CD4-positive, alpha-beta T cell treated with Interleukin-10 for 1 hour (primary cell): ENCODE data around the gene C10orf67.
"Not testable (repeated sequence)": the region's sequence is repeated elsewhere in the genome, so short reads cannot be mapped to it uniquely, and the experiment has no call there.

Experiments
- DNase-seq: peaks from one replicate; pipeline ENCODE4 v3.0.0-alpha.2; 2020

Gene C10orf67

DNA sequence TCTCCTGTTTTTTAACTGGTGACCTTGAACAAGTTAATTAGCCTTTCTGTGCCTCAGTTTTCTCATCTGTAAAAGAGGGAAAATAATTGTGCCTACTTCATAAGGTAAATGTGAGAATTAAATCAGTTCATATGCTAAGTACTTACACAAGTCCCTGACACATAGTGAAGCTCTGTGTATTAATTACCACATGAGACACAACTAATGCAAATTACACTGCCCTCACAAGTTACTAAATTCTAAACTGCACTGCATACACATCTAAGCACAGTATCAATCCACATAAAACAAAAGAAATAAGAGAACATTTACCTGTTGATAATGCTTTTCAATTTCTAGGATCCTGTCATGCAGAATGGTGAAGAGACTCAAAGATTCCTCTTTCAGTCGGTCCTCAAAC, 22.5 kb downstream of the C10orf67 start:
- DNase-seq, result no peak

GRCh38 chr10:23319835-23320234, 24.8 kb downstream of the C10orf67 start:
- DNase-seq, result no peak

DNA sequence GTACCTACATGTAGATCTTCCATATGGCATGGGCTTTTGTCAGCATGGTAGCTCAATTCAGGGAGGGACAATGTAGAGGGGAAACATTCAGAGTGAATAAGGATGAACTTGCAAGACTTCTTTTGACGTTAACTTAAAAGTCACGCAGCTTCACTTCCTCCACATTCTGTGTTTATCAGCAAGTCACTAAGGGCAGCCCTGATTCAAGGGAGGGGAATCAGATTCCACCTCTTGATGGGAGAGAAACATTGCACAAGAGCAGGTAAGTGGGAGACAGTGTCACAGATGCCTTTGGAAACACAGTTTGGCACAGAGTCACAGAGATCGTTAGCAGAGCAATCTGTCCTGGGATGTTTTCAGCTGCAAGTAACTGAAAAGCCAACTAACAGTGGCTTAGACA, 26.2 kb downstream of the C10orf67 start:
- no peak for DNase-seq

DNA sequence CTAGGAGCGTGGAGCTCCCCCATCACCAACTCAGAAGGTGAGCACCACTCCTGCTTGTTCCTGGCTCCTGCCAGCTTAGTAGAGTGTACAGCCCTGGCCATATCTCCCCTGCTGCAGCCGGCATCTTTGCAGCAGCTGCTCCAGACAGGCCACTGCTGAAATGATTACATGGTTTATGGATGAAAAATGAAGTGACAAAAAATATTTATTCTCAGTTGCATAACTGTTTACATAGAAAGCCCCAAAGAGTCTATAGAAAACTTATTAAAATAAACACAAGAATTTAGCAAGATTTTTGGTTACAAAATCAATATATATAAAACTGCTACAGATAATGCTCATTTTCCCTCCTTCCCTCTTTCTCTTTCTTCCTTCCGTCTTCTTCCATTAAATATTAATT, 27.2 kb downstream of the C10orf67 start:
- DNase-seq, result no peak

DNA sequence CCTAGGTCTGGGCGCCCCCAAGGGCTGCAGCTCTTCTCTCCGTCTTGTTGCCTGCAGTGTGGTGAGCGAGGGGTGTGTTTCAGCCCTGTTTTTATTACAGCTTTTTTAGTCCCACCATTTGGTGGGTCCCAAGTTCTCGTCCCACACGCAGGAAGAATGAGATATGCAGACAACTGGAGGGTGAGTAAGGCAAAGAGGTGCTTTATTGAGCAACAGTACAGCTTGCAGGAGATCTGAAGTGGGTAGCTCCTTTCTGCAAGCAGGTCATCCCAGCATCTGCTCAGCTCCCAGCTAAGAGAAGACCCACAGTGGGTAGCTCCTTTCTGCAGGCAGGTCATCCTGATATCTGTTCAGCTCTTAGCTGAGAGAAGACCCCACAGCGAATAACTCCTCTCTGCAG, 28.2 kb downstream of the C10orf67 start:
- DNase-seq, result no peak

DNA sequence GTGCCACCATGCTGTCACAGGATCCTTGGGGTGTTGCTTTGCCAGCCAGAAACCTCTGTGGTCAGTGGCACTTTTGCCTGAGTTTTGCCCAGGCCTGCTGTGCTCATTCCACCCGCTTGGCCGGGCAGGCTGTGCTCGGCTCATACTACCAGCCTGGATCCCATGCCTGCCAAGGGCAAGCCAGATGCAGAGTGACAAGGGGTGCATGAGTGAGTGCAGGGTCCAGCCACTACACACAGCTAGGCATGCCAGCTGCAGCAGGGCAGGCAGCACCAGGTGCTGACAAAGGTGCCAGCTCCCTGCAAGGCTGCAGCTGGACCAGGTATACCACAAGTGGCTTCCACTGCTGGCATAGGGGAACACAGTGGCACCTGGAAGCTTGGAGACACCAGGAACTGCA, 28.6 kb downstream of the C10orf67 start:
- DNase-seq, result no peak

DNA sequence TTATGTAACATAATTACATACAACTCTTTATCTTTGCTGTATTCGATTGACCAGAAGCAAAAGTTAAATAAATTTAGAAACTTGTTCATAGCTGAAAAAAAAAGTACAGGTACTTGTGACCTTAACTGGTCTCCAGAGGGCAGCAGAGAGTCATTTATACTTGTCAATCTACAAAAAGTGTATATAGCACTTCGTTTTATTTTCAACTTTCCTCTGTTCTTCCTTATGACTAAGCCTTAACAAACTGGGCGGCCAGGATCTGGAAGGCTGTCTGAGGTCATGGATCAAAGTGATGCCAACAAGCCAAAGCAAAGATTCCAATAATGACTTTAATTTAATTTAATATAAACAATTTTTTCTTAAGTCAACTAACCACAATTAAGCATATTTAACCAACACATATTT, 29.8 kb downstream of the C10orf67 start:
- peak; percentile 69 for DNase-seq

GRCh38 chr10:23311034-23311433, 33.6 kb downstream of the C10orf67 start:
- no peak for DNase-seq

GRCh38 chr10:23310404-23310803, 34.2 kb downstream of the C10orf67 start:
- DNase-seq, result no peak

- DNase-seq, result not testable (repeated sequence)
Measured at GRCh38 chr10:23299961-23300360, 44.6 kb downstream of the C10orf67 start.

DNA sequence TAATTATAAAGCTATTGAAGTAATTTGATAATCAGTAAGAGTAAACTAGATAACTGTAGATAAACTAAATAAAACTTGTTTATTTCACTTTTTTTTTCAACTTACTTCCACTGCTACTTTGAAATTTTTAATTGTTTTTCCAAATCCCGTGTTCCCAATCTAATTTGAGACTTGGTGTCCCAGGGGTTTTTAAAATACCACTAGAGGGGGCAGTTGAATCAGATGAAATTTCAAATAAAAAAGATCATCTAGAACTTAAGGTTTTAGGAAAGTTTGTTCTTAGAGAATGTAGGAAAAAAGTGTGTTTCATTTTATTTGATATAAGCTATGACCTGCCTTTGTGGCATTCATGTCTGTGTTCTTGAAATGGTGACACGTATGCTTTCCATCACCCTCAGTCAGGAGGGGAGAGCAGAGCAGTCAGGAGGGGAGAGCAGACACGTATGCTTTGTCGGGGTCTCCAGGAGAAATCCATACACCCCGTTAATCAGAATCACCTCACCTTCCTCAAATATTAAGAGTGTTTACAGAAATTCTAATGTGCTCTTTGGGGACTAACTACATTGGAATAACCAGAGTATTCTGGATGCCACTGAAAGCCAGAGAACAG, 49.9 kb downstream of the C10orf67 start:
- DNase-seq, result no peak

DNA sequence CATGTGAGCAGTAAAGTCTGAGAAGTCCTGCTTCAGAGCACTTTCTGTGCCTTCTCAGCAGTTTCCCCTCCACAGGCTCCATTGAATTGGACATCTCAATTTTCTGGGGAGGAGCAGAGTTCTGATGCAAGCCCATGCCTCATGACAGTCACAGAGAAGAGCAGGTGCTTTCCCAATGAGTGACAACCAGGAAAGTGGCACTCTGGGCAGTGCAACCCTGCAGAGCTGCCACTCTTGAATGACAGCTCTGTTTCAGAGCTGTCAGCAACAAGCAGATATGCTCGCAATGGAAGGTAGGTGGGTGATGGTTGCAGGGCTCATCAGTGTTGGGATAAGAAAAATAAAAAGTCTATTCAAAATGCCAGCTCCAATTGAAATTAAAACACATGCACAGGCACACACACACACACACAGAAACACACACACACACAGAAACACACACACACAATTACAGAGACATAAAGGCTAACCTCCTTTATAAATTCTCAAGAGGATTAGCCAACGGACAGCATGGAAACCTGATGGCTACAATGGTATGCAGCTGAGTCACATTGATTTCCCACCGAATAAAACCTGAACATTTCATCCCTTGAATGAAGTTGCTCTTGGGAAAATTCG, 50.5 kb downstream of the C10orf67 start:
- no peak for DNase-seq

DNA sequence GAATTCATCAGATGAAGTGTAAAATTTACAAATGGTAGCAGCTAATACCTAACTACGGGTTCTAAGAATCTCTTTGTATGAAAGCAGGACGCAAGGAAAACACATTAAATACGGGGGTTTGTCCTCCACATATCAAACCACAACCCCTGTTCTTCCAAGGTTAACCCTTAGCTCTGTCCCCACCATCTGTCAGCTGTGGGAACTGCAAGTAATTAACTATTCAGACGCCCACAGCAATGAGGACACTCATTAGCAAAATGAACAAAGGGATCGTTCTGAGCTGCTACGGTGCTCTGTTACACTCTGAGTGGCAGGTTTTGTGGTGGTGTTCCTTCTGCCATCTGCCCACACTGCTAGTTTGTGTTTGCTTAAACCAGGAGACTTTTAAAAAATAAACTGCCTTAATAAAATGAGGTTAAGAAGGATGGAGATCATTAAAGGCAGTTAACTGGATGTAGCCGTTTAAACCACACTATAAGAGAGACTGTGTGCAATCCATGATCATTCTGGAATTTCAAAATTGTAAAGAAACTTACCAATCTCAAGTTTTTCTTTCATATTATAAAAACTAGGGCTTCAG, 51.4 kb downstream of the C10orf67 start:
- peak; percentile 34 for DNase-seq

GRCh38 chr10:23291551-23292334, 52.9 kb downstream of the C10orf67 start:
- DNase-seq, result no peak

- no peak for DNase-seq
Measured at GRCh38 chr10:23284674-23285335, 59.8 kb downstream of the C10orf67 start.

GRCh38 chr10:23284155-23284554, 60.4 kb downstream of the C10orf67 start:
- DNase-seq, result no peak

GRCh38 chr10:23283680-23284079, 60.9 kb downstream of the C10orf67 start:
- DNase-seq, result no peak

- DNase-seq, result no peak
Measured at GRCh38 chr10:23281044-23281433, 63.6 kb downstream of the C10orf67 start.

GRCh38 chr10:23280419-23281043, 64.1 kb downstream of the C10orf67 start:
- DNase-seq, result no peak

DNA sequence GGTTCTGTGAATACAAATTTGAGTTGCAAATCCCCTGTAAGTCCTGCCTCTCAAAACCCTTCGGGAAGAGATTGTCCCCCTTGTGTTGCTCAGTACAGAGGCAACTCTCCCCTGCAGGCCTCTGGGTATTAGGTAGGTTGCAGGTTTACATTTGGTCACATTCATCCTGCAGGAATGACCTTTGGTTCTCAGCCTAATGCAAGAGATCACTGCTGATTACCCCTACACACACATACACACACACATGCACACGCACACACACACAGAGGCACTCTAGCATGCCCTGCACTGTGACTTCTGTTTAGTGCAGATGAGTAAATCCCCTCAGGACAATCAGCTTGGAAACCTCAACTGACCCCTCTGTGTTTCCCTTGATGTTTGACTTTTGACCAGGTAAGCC, 69.2 kb downstream of the C10orf67 start:
- no peak for DNase-seq

DNA sequence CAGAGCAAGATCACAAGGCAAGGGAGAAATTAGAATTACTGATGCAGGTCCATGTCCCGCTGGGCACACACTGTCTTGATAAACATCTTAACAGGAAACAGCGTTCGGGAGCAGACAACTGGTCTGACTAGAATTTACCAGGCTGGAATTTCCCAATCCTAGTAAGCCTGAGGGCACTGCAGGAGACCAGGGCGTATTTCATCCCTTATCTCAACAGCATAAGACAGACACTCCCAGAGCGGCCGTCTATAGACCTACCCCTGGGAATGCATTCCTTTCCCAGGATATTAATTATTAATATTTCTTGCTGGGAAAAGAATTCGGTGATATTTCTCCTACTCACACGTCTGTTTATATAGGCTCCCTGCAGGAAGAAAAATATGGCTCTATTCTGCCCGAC, 70.4 kb downstream of the C10orf67 start:
- DNase-seq, result not testable (repeated sequence)

DNA sequence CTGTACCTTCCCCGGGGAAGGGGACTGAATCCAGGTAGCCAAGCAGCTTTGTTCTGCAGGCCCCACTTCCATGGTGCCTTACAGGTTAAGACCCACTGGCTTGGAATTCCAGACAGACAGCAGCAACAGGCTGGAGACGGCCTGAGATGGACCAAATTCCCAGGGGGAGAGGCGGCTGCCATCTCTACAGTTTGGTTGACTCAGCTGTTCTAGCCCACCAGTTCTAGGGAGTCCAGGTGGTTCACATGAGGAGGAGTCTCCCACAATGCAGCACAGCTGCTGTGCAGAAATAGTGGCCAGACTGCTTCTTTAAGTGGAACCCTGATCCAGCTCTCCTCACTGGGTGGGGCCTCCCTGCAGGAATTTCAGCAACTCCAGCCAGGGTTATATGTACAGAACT, 74.1 kb downstream of the C10orf67 start:
- no peak for DNase-seq
